Gastroesophageal sphincter (tissue), 4 donors: ENCODE measurements around the gene GLS2. TPM values are rescaled to one million over a fixed set of nuclear protein-coding genes. Genes with fewer than 3 reads are reported as not detected.

Experiments
- ATAC-seq: fragments of 150-250 bp; one replicate; pipeline ENCODE4 v1.9.1; 2016; ENCODE audit warnings: mild to moderate bottlenecking, moderate library complexity
- H3K27ac ChIP-seq, 4 donors: fragments of 200-600 bp; sonication (generic) in 3 of 4; 1 replicate in 3 of 4; 2 replicates in 1 of 4; pipeline ENCODE4 v1.5.1; 2016 to 2019
- H3K27me3 ChIP-seq: fragments of 200-600 bp; sonication (generic); one replicate; pipeline ENCODE4 v1.5.1; 2019
- H3K36me3 ChIP-seq, 2 donors: fragments of 200-600 bp; sonication (generic); one replicate each; pipeline ENCODE4 v1.5.1; 2019; ENCODE audit warnings: control low read depth in 1 of 2
- H3K4me1 ChIP-seq, 3 donors: fragments of 200-600 bp; sonication (generic); 1 replicate in 2 of 3; 2 replicates in 1 of 3; pipeline ENCODE4 v1.5.1; 2016 to 2019; ENCODE audit warnings: control low read depth in 2 of 3
- H3K4me3 ChIP-seq, 2 donors: fragments of 200-600 bp; sonication (generic); one replicate each; pipeline ENCODE4 v1.5.1; 2019; ENCODE audit warnings: mild to moderate bottlenecking in 1 of 2, moderate library complexity in 1 of 2
- H3K9me3 ChIP-seq, 3 donors: fragments of 200-600 bp; sonication (generic); one replicate each; pipeline ENCODE4 v1.5.1; 2017 to 2019; ENCODE audit warnings: control low read depth in 2 of 3
- EP300 ChIP-seq: sonication (generic); formaldehyde crosslinking; IDR thresholded peaks from one replicate; pipeline ENCODE4 v1.6.1; 2017; ENCODE audit warnings: antibody characterized with exemption, mild to moderate bottlenecking
- POLR2A ChIP-seq, 2 donors: fragments of 450-650 bp; IDR thresholded peaks; one replicate each; pipeline ENCODE4 v1.6.1; 2017; ENCODE audit warnings: antibody characterized with exemption in 2 of 2, mild to moderate bottlenecking in 2 of 2, moderate library complexity in 1 of 2
- POLR2AphosphoS5 ChIP-seq: sonication (generic); formaldehyde crosslinking; IDR thresholded peaks from one replicate; pipeline ENCODE4 v1.6.1; 2017; ENCODE audit warnings: antibody characterized with exemption
- WGBS, 2 donors: methylation state at CpG; one replicate each; pipeline ENCODE4 v1.1.5; 2018; ENCODE audit warnings: low coverage in 1 of 2; 5-methylcytosine and 5-hydroxymethylcytosine counted together
- total RNA-seq, 4 donors: library from RNA; depleted of rRNA; stranded (reverse); fragments of >200 nt; gene quantifications; one replicate each; pipeline ENCODE4 v1.1.0, GENCODE V29; 2016
- TF ChIP-seq, protein P1 (sequence below), 4 experiments: fragments of 200-600 bp in 2 of 4; fragments of 450-650 bp in 2 of 4; sonication (generic) in 1 of 4; IDR thresholded peaks; one replicate each; pipeline ENCODE4 v1.5.1; 2017 to 2019; ENCODE audit warnings: antibody characterized with exemption in 4 of 4, mild to moderate bottlenecking in 2 of 4, moderate library complexity in 2 of 4

The GLS2 gene
- total RNA-seq, 4 donors from 2014 or later = 1.1 to 4.1 (median 1.6) TPM

DNA sequence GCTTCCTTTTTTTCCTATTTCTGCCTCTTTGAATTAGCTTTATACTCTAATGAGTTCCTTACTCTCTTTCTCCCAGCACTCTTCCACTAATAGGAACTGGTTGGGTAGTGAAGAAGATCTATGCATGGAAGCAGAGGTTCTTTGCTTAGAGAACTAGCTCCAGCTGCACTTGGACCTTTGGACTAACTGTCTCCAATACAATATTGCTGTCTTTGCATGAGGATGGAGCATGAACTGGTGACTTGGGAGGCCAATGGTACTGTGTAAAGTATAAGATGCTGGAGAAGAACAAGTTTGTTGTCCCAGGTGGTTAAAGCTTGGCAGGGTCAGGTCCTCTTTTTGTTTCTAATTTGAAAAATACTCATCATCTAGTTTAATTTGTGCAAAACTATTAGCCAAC, 2.4 kb upstream of the GLS2 start:
- TF ChIP-seq, protein P1, sequence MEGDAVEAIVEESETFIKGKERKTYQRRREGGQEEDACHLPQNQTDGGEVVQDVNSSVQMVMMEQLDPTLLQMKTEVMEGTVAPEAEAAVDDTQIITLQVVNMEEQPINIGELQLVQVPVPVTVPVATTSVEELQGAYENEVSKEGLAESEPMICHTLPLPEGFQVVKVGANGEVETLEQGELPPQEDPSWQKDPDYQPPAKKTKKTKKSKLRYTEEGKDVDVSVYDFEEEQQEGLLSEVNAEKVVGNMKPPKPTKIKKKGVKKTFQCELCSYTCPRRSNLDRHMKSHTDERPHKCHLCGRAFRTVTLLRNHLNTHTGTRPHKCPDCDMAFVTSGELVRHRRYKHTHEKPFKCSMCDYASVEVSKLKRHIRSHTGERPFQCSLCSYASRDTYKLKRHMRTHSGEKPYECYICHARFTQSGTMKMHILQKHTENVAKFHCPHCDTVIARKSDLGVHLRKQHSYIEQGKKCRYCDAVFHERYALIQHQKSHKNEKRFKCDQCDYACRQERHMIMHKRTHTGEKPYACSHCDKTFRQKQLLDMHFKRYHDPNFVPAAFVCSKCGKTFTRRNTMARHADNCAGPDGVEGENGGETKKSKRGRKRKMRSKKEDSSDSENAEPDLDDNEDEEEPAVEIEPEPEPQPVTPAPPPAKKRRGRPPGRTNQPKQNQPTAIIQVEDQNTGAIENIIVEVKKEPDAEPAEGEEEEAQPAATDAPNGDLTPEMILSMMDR (IDR thresholded peaks at IDR 0.05) = no peak
- no peak for TF ChIP-seq POLR2A (IDR thresholded peaks at IDR 0.05)
- TF ChIP-seq POLR2AphosphoS5 = no peak
- no peak for TF ChIP-seq EP300
- no peak overlapping the region for H3K27ac ChIP-seq
- H3K9me3 ChIP-seq = no peaks in the 10 kb centered on the region
- H3K4me3 ChIP-seq = no peak overlapping the region
- no peak for ATAC-seq
- H3K4me1 ChIP-seq = peaks cover 0 to 20% (median 6%) of the 10 kb centered on the region in 3 donors
- peaks cover 6% of the 10 kb centered on the region for H3K27me3 ChIP-seq
- H3K36me3 ChIP-seq = no peaks in the 10 kb centered on the region

DNA sequence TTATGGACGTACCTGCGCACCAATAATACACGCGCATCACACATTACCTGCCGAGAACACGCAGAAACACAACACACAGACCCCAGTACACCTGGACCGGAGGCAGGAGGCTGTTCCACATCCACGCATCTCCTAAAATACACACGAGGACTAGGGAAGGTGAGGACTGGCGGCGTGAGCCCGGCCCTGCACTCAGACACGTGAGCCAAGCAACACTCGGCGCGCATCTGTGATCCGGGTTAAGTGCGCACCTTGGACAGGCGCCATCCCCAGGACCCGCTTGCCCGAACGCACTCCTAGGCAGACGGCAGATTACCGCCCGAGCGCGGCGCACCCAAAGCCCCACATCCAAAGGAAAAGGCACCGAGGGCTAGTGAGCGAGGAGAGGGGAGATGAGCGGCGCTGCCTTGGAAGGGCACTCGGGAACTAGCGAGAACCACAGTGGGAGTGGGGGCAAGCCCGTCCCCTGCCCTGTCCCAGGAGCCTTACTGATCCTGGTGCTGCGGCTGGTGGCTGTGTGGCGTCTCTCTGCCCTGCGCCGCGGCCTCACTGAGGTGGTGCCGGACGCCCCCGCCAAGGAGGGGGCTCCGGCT, 417 bp downstream of the GLS2 start:
- WGBS, 2 donors = 19% methylated on average over 17 of the region's 44 CpGs; no CpG with 5 or more reads in 1 of the 2 donors
- no peaks in the 10 kb centered on the region for H3K36me3 ChIP-seq
- peak overlapping the region in 2 of 4 donors; percentile 18 to 59 for H3K27ac ChIP-seq
- ATAC-seq = peak; percentile 32
- H3K9me3 ChIP-seq = no peaks in the 10 kb centered on the region
- H3K27me3 ChIP-seq = no peaks in the 10 kb centered on the region
- TF ChIP-seq, protein P1 (IDR thresholded peaks at IDR 0.05) = no peak
- TF ChIP-seq POLR2AphosphoS5 = no peak
- no peak for TF ChIP-seq POLR2A (IDR thresholded peaks at IDR 0.05)
- no peak for TF ChIP-seq EP300
- H3K4me1 ChIP-seq = peaks cover 0 to 20% (median 6%) of the 10 kb centered on the region in 3 donors
- peak overlapping the region; percentile 58 to 68 for H3K4me3 ChIP-seq

DNA sequence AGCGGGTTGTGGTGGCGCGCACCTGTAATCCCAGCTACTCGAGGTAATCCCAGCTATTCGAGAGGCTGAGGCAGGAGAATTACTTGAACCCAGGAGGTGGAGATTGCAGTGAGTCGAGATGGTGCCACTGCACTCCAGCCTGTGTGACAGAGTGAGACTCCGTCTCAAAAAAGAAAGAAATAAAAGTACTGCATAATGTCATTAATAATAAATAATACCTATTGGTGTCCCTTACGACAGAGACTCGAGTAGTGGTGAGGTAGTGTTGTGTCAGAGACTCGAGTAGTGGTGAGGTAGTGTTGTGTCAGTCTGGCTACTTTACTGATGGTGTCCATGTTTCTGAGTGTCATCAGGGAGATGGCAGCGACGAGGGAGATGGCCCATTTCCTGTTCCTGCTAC, 1.3 kb downstream of the GLS2 start:
- no peaks in the 10 kb centered on the region for H3K27me3 ChIP-seq
- 78 to 83% methylated on average over 5 to 12 of the region's 12 CpGs for WGBS, 2 donors
- no peak overlapping the region for H3K4me3 ChIP-seq
- peaks cover 0 to 20% (median 6%) of the 10 kb centered on the region in 3 donors for H3K4me1 ChIP-seq
- H3K36me3 ChIP-seq = no peaks in the 10 kb centered on the region
- TF ChIP-seq, protein P1 (IDR thresholded peaks at IDR 0.05) = no peak
- TF ChIP-seq POLR2A (IDR thresholded peaks at IDR 0.05) = no peak
- TF ChIP-seq POLR2AphosphoS5 = no peak
- no peak for TF ChIP-seq EP300
- H3K27ac ChIP-seq = no peak overlapping the region
- ATAC-seq = no peak
- H3K9me3 ChIP-seq = no peaks in the 10 kb centered on the region

DNA sequence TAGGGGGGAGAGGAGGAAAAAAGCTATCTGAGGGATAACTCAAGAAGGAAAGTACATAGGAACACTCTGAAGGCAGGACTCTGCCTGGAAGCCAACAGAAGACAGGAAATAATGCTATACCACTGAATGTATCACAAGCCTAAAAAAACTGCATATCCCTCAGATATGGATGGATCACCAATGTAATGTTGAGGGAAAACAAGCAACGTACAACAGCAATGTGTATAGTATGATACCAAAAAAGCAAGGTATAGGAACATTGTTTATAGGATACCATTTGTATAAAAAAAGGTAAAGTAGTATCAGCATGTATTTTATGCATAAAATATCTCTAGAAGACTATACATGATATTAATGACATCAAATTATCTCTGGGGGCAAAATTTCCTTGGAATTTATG, 3.4 kb downstream of the GLS2 start:
- TF ChIP-seq POLR2AphosphoS5 = no peak
- TF ChIP-seq, protein P1 (IDR thresholded peaks at IDR 0.05) = no peak
- no peak for TF ChIP-seq EP300
- TF ChIP-seq POLR2A (IDR thresholded peaks at IDR 0.05) = no peak
- ATAC-seq = no peak
- WGBS, 2 donors = 73 to 81% methylated on average over 1 of the region's 1 CpG
- Histone ChIP-seq H3K27ac (no peak overlapping the region), H3K27me3 (no peaks in the 10 kb centered on the region), H3K9me3 (no peaks in the 10 kb centered on the region), H3K4me1 (peaks cover 0 to 20% (median 6%) of the 10 kb centered on the region in 3 donors), H3K36me3 (peaks cover 0 to 6% of the 10 kb centered on the region in 2 donors), H3K4me3 (no peak overlapping the region)

DNA sequence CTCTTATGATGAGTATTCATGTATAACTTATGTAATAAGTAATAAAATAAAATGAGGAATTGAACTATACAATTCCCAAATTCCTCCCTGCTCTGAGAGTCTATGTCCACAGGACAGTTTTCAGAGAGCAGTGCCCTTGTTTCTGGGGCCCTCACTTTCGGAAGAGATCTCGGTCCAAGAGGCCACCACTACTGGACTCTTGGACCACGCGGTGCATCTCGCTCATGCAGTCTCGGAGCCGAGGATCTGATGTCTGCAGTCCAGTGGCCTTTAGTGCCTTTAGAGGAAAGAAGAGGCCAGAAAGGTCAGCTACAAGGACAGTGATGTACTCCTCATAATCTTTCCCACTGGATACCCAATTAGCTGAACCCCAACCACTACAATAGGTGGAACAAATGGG, 8.3 kb downstream of the GLS2 start:
- Histone ChIP-seq H3K27ac (no peak overlapping the region), H3K27me3 (no peaks in the 10 kb centered on the region), H3K4me3 (no peak overlapping the region), H3K4me1 (no peaks in the 10 kb centered on the region), H3K9me3 (no peaks in the 10 kb centered on the region), H3K36me3 (peaks cover 0 to 10% of the 10 kb centered on the region in 2 donors)
- no peak for ATAC-seq
- WGBS, 2 donors = 93 to 94% methylated on average over 7 of the region's 7 CpGs
- TF ChIP-seq EP300 = no peak
- TF ChIP-seq, protein P1 (IDR thresholded peaks at IDR 0.05) = no peak
- no peak for TF ChIP-seq POLR2A (IDR thresholded peaks at IDR 0.05)
- TF ChIP-seq POLR2AphosphoS5 = no peak
